Panc1 (cell line): ENCODE data around the gene LILRA2. TPM values are rescaled to one million over a fixed set of nuclear protein-coding genes. Genes with fewer than 3 reads are reported as not detected.
"Not testable (repeated sequence)": the region's sequence is repeated elsewhere in the genome, so short reads cannot be mapped to it uniquely, and the experiment has no call there.

Source experiments
- ATAC-seq: fragments of 200-7000 bp; cut with Tn5 transposase; 2 replicates; pipeline ENCODE4 v1.9.1; 2020; ENCODE audit warnings: mild to moderate bottlenecking, moderate library complexity
- BruUV-seq: library from RNA; stranded (reverse); fragments of 400-500 nt; replicated peaks from 2 replicates; lab custom pipeline; 2021; lab: Mats Ljungman, UMichigan
- CTCF ChIA-PET: fragments of 300-600 bp; sonication (Branson Sonifier 250); formaldehyde crosslinking; loops from one replicate; lab custom pipeline; 2022; ENCODE audit warnings: antibody characterized with exemption; lab: Charles Lee
- POLR2A ChIA-PET: fragments of 300-600 bp; sonication (Branson Sonifier 250); formaldehyde crosslinking; loops from one replicate; lab custom pipeline; 2022; ENCODE audit warnings: antibody characterized with exemption; lab: Charles Lee
- DNase-seq: peaks from one replicate; pipeline ENCODE4 v3.0.0-alpha.2; 2010; ENCODE audit warnings: low read depth, low spot score
- H3K27ac ChIP-seq: 2 replicates; pipeline ENCODE4 v1.5.1; 2011; ENCODE audit warnings: mild to moderate bottlenecking, low read length, inconsistent platforms
- H3K27me3 ChIP-seq: fragments of 200-500 bp; sonication (Bioruptor generic); 2 replicates; pipeline ENCODE4 v1.6.0; 2014; ENCODE audit warnings: low read length, inconsistent platforms; ENCODE audit not compliant: control insufficient read depth, insufficient read depth
- H3K36me3 ChIP-seq: fragments of 200-500 bp; sonication (Bioruptor generic); 2 replicates; pipeline ENCODE4 v1.5.1; 2014; ENCODE audit warnings: inconsistent platforms, mild to moderate bottlenecking, low read length, moderate library complexity; ENCODE audit not compliant: control insufficient read depth, insufficient read depth
- H3K4me1 ChIP-seq: 2 replicates; pipeline ENCODE4 v1.5.1; 2011; ENCODE audit warnings: inconsistent platforms, mild to moderate bottlenecking, low read length, moderate library complexity; ENCODE audit not compliant: control insufficient read depth, insufficient read depth
- H3K4me3 ChIP-seq, 2 experiments: 2 replicates each; pipeline ENCODE4 v1.5.1; 2011 to 2012; ENCODE audit warnings: low read depth in 2 of 2, low read length in 2 of 2, mild to moderate bottlenecking in 2 of 2, inconsistent platforms in 1 of 2, moderate library complexity in 1 of 2
- H3K9me3 ChIP-seq: fragments of 200-500 bp; sonication (Bioruptor generic); 2 replicates; pipeline ENCODE4 v1.5.1; 2014; ENCODE audit warnings: low read depth, mild to moderate bottlenecking, inconsistent platforms, low read length, moderate library complexity; ENCODE audit not compliant: control insufficient read depth, insufficient read depth
- CTCF ChIP-seq: fragments of 450-650 bp; IDR thresholded peaks from 2 replicates; pipeline ENCODE4 v1.5.1; 2017; ENCODE audit warnings: mild to moderate bottlenecking
- POLR2AphosphoS5 ChIP-seq: IDR thresholded peaks from 2 replicates; pipeline ENCODE4 v1.6.1; 2012; ENCODE audit warnings: mild to moderate bottlenecking, low read depth, low read length, moderate library complexity
- REST ChIP-seq, 2 experiments: IDR thresholded peaks; 2 replicates each; pipeline ENCODE4 v1.6.1; 2011 to 2012; ENCODE audit warnings: low read depth in 2 of 2, control low read depth in 1 of 2, low read length in 1 of 2, mild to moderate bottlenecking in 1 of 2, moderate library complexity in 1 of 2; ENCODE audit not compliant: insufficient read depth in 1 of 2
- SIN3A ChIP-seq: IDR thresholded peaks from 2 replicates; pipeline ENCODE4 v1.6.1; 2012; ENCODE audit warnings: low read depth, mild to moderate bottlenecking, low read length, moderate library complexity, borderline replicate concordance; ENCODE audit not compliant: insufficient read depth
- TCF7L2 ChIP-seq: IDR thresholded peaks from 2 replicates; pipeline ENCODE4 v1.6.1; 2011; ENCODE audit warnings: mild to moderate bottlenecking, low read depth, low read length, inconsistent platforms
- in situ Hi-C: cut with HindIII; loops from 2 replicates; pipeline ENCODE4 v1.10.0; 2016; ENCODE audit warnings: low sequenced_read_pairs, low pct_unique_long_range_greater_than_20kb
- intact Hi-C: fragments of 100-400 bp; cut with micrococcal nuclease; formaldehyde crosslinking; loops from one replicate; pipeline ENCODE4 v1.10.0; 2022; ENCODE audit not compliant: unreplicated experiment
- total RNA-seq: library from RNA; stranded (reverse); gene quantifications from one replicate; pipeline ENCODE4 v1.2.1, GENCODE V29; 2021; ENCODE audit not compliant: unreplicated experiment

LILRA2 gene
- total RNA-seq, 1 experiment from 2014 or later: not detected

- intact Hi-C loops, H3K36me3 ChIP-seq, H3K4me3 ChIP-seq, BruUV-seq, H3K9me3 ChIP-seq, in situ Hi-C loops, H3K27ac ChIP-seq, POLR2A ChIA-PET, H3K4me1 ChIP-seq, CTCF ChIA-PET, DNase-seq: not testable (repeated sequence)
- ATAC-seq: 0 out of 2 replicates have a peak, but pooled peaks have one; percentile 51
- H3K27me3 ChIP-seq: peaks cover 16% of the 10 kb centered on the region
These were observed 51.5 kb downstream of the LILRA2 start for GRCh38 chr19:54624934-54625730.

GRCh38 chr19:54626757-54627156 lies 53.2 kb downstream of the LILRA2 start:
- no TSS peak for BruUV-seq
- ChIA-PET CTCF (no interaction called here), POLR2A (no interaction called here)
- intact Hi-C loops (no loop called here), in situ Hi-C loops (no loop called here)
- Histone ChIP-seq H3K27me3 (peaks cover 16% of the 10 kb centered on the region), H3K9me3 (no peaks in the 10 kb centered on the region), H3K4me1 (no peaks in the 10 kb centered on the region), H3K36me3 (no peaks in the 10 kb centered on the region), H3K4me3 (no peak overlapping the region), H3K27ac (no peak overlapping the region)
- DNase-seq (no peak), ATAC-seq (no peak)
- TF ChIP-seq POLR2AphosphoS5 (no peak), CTCF (no peak), SIN3A (no peak), REST (IDR thresholded peaks at IDR 0.05; ENCODE audit: insufficient read depth in 1 of 2, low read depth in 2 of 2, low read length in 1 of 2) (no peak), TCF7L2 (no peak)

- H3K27ac ChIP-seq, H3K9me3 ChIP-seq, H3K36me3 ChIP-seq, BruUV-seq, H3K4me1 ChIP-seq, intact Hi-C loops, DNase-seq, ATAC-seq, POLR2A ChIA-PET, in situ Hi-C loops, H3K4me3 ChIP-seq, CTCF ChIA-PET: not testable (repeated sequence)
- H3K27me3 ChIP-seq: peaks cover 16% of the 10 kb centered on the region
These were observed 54.3 kb downstream of the LILRA2 start for GRCh38 chr19:54627912-54628311.

GRCh38 chr19:54630262-54630661 lies 56.7 kb downstream of the LILRA2 start, which contains the start of gene LILRB1:
Gene LILRB1 (plus strand): TSS chr19:54630484. CDS start chr19:54631074, 590 bp downstream.
- ATAC-seq, H3K4me1 ChIP-seq, CTCF ChIA-PET, DNase-seq, H3K9me3 ChIP-seq, H3K36me3 ChIP-seq, BruUV-seq, POLR2A ChIA-PET, H3K4me3 ChIP-seq, in situ Hi-C loops, H3K27ac ChIP-seq: not testable (repeated sequence)
- peaks cover 16% of the 10 kb centered on the region for H3K27me3 ChIP-seq
- intact Hi-C loops: loop anchor here (5.0 kb wide), 1 partner anchor 333 kb away; no protein-coding TSS in a partner anchor
